Caco-2 (cell line): ENCODE measurements around the gene BASP1. TPM values are rescaled to one million over a fixed set of nuclear protein-coding genes. Genes with fewer than 3 reads are reported as not detected.
A peak's percentile ranks its signal among the peaks of the same experiment; 100 is the strongest.
"Not testable (repeated sequence)": the region's sequence is repeated elsewhere in the genome, so short reads cannot be mapped to it uniquely, and the experiment has no call there.

Experiments used
- BruUV-seq: library from RNA; stranded (reverse); fragments of 400-500 nt; replicated peaks from 2 replicates; lab custom pipeline; 2021; lab: Mats Ljungman, UMichigan
- CTCF ChIA-PET: fragments of 300-600 bp; sonication (Branson Sonifier 250); formaldehyde crosslinking; loops from one replicate; lab custom pipeline; 2022; ENCODE audit warnings: antibody characterized with exemption; lab: Charles Lee
- POLR2A ChIA-PET: fragments of 300-600 bp; sonication (Branson Sonifier 250); formaldehyde crosslinking; loops from one replicate; lab custom pipeline; 2022; ENCODE audit warnings: antibody characterized with exemption; lab: Charles Lee
- DNase-seq, 2 experiments: peaks; one replicate each; pipeline versions ENCODE4 v3.0.0 to v3.0.0-alpha.2; 2020 to 2022
- H3K27me3 ChIP-seq: replicated peaks from 2 replicates; pipeline ENCODE4 v1.6.0; 2011; ENCODE audit warnings: low read length; ENCODE audit not compliant: control insufficient read depth, insufficient read depth
- H3K36me3 ChIP-seq: 2 replicates; pipeline ENCODE4 v1.5.1; 2011; ENCODE audit warnings: low read length; ENCODE audit not compliant: control insufficient read depth, insufficient read depth
- H3K4me1 ChIP-seq: fragments of 250-450 bp; sonication (Bioruptor Pico); 2 replicates; pipeline ENCODE4 v1.5.1; 2020; ENCODE audit warnings: mild to moderate bottlenecking
- H3K4me3 ChIP-seq: 2 replicates; pipeline ENCODE4 v1.5.1; 2011; ENCODE audit warnings: low read depth, mild to moderate bottlenecking, control low read depth, low read length
- H3K9me3 ChIP-seq: fragments of 250-450 bp; sonication (Bioruptor Pico); 2 replicates; pipeline ENCODE4 v1.5.1; 2020; ENCODE audit warnings: mild to moderate bottlenecking, moderate library complexity
- H3K27ac Mint-ChIP-seq: one replicate; pipeline ENCODE4 v1.8.0; 2022; ENCODE audit warnings: mixed read lengths; ENCODE audit not compliant: unreplicated experiment
- H3K27me3 Mint-ChIP-seq: one replicate; pipeline ENCODE4 v1.8.0; 2022; ENCODE audit warnings: mixed read lengths; ENCODE audit not compliant: insufficient read depth, unreplicated experiment
- H3K36me3 Mint-ChIP-seq: one replicate; pipeline ENCODE4 v1.8.0; 2022; ENCODE audit warnings: mild to moderate bottlenecking, mixed read lengths; ENCODE audit not compliant: insufficient read depth, unreplicated experiment
- H3K4me1 Mint-ChIP-seq: one replicate; pipeline ENCODE4 v1.8.0; 2022; ENCODE audit warnings: low read depth, mixed read lengths; ENCODE audit not compliant: unreplicated experiment
- H3K4me3 Mint-ChIP-seq: one replicate; pipeline ENCODE4 v1.8.0; 2022; ENCODE audit warnings: mild to moderate bottlenecking, moderate library complexity, mixed read lengths; ENCODE audit not compliant: unreplicated experiment
- H3K9me3 Mint-ChIP-seq: one replicate; pipeline ENCODE4 v1.8.0; 2022; ENCODE audit warnings: mixed read lengths; ENCODE audit not compliant: unreplicated experiment
- intact Hi-C: fragments of 100-400 bp; cut with micrococcal nuclease; formaldehyde crosslinking; loops from one replicate; pipeline ENCODE4 v1.10.0; 2022; ENCODE audit not compliant: unreplicated experiment
- total RNA-seq: library from RNA; stranded (reverse); gene quantifications from 2 replicates; pipeline ENCODE4 v1.2.3, GENCODE V29; 2022
- TF ChIP-seq, protein P1 (sequence below), 2 experiments: fragments of 200-600 bp in 1 of 2; IDR thresholded peaks; 1 replicate in 1 of 2; 2 replicates in 1 of 2; pipeline versions ENCODE4 v1.5.1 to v1.8.0; 2011 to 2022; ENCODE audit warnings: antibody characterized with exemption in 1 of 2, control low read depth in 1 of 2, inconsistent platforms in 1 of 2, low read depth in 1 of 2, low read length in 1 of 2, mild to moderate bottlenecking in 1 of 2, moderate library complexity in 1 of 2; ENCODE audit not compliant: insufficient read depth in 1 of 2, severe bottlenecking in 1 of 2, unreplicated experiment in 1 of 2

BASP1 gene
- total RNA-seq, 1 experiment from 2014 or later = 78.1 TPM

DNA sequence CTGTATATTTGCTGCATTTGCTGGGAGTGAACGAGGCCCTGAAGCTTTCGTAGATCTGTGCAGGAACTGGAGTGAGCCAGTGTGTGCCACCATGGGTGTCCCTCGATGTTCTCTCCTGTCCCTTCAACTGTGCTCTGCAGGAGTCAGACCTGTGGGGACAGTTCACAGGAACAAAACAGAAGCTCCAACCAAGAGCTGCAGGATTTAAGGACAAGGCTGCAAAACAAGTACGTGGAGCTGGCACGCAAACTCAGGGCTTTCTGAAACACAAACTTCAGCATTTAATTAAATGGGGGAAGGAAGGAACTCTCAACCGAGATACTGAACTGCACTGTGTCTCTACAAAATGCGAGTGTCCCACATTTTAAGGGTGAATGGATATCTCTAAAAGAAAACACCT, 24.2 kb downstream of the BASP1 start:
- Mint-ChIP-seq H3K36me3 (peaks cover 50% of the 10 kb centered on the region), H3K4me3 (no peak overlapping the region), H3K9me3 (no peaks in the 10 kb centered on the region), H3K27ac (no peak overlapping the region), H3K27me3 (no peaks in the 10 kb centered on the region), H3K4me1 (peaks cover 38% of the 10 kb centered on the region)
- H3K9me3 ChIP-seq = no peaks in the 10 kb centered on the region
- CTCF ChIA-PET = no interaction called here
- no peaks in the 10 kb centered on the region for H3K27me3 ChIP-seq
- H3K36me3 ChIP-seq = no peaks in the 10 kb centered on the region
- no peak overlapping the region for H3K4me3 ChIP-seq
- TF ChIP-seq, protein P1, sequence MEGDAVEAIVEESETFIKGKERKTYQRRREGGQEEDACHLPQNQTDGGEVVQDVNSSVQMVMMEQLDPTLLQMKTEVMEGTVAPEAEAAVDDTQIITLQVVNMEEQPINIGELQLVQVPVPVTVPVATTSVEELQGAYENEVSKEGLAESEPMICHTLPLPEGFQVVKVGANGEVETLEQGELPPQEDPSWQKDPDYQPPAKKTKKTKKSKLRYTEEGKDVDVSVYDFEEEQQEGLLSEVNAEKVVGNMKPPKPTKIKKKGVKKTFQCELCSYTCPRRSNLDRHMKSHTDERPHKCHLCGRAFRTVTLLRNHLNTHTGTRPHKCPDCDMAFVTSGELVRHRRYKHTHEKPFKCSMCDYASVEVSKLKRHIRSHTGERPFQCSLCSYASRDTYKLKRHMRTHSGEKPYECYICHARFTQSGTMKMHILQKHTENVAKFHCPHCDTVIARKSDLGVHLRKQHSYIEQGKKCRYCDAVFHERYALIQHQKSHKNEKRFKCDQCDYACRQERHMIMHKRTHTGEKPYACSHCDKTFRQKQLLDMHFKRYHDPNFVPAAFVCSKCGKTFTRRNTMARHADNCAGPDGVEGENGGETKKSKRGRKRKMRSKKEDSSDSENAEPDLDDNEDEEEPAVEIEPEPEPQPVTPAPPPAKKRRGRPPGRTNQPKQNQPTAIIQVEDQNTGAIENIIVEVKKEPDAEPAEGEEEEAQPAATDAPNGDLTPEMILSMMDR (IDR thresholded peaks at IDR 0.05; ENCODE audit: insufficient read depth in 1 of 2, low read depth in 1 of 2, low read length in 1 of 2, severe bottlenecking in 1 of 2, unreplicated experiment in 1 of 2) = no peak
- intact Hi-C loops = no loop called here
- POLR2A ChIA-PET = no interaction called here
- DNase-seq = no peak
- BruUV-seq = no TSS peak
- H3K4me1 ChIP-seq = peaks cover 16% of the 10 kb centered on the region

DNA sequence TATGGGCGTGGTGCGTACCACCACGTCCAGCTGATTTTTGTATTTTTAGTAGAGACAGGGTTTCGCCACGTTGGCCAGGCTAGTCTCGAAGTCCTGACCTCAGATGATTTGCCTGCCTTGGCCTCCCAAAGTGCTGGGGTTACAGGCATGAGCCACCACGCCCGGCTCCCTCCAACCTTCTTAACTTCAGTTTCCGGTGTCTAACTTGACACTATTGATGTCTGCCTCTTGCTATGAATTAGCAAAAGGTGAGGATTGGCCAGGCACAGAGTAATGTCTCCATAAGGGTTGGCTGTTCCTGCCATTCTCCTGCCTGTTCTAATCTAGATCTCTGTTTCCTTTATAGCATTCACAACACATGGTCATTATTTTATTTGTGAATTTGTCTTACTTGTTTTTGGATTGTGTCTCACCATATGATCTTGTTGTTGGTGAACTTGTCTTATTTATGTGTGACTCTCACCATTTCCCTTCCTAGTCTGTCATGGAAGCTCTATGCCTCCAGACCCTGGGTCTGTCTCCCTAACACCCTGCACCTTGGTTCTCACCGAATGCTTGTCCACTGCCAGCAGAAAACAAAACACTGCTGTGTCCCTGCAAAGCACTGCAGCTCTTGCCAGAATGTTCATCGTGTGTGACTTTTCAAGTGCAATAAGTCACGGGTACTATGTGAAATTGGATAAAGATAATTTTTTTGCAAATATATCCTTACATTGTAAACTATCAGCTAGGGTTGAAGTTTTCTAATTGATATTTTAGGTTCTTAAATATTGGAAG, 26.0 kb downstream of the BASP1 start:
- ChIA-PET CTCF (interaction anchor here (0.6 kb wide), 1 partner anchor 207 kb away, joined by 4 read pairs; no protein-coding TSS in a partner anchor), POLR2A (no interaction called here)
- H3K27me3 Mint-ChIP-seq = no peaks in the 10 kb centered on the region
- no peak for DNase-seq
- intact Hi-C loops = no loop called here
- no peak overlapping the region for H3K4me3 ChIP-seq
- H3K4me3 Mint-ChIP-seq = no peak overlapping the region
- peaks cover 31% of the 10 kb centered on the region for H3K4me1 Mint-ChIP-seq
- H3K4me1 ChIP-seq = peaks cover 19% of the 10 kb centered on the region
- no peaks in the 10 kb centered on the region for H3K9me3 ChIP-seq
- TF ChIP-seq, protein P1 (IDR thresholded peaks at IDR 0.05; ENCODE audit: insufficient read depth in 1 of 2, low read depth in 1 of 2, low read length in 1 of 2, severe bottlenecking in 1 of 2, unreplicated experiment in 1 of 2) = no peak
- H3K36me3 Mint-ChIP-seq = peaks cover 52% of the 10 kb centered on the region
- no peaks in the 10 kb centered on the region for H3K9me3 Mint-ChIP-seq
- no TSS peak for BruUV-seq
- H3K27me3 ChIP-seq = no peaks in the 10 kb centered on the region
- H3K36me3 ChIP-seq = no peaks in the 10 kb centered on the region
- peak overlapping the region; percentile 3 for H3K27ac Mint-ChIP-seq

- POLR2A ChIA-PET = no interaction called here
- H3K4me1 Mint-ChIP-seq = peaks cover 23% of the 10 kb centered on the region
- BruUV-seq = no TSS peak
Measured at GRCh38 chr5:17249029-17249634, 31.7 kb downstream of the BASP1 start.

GRCh38 chr5:17249841-17250240, 32.4 kb downstream of the BASP1 start:
- H3K9me3 ChIP-seq, DNase-seq, H3K36me3 ChIP-seq, H3K4me3 Mint-ChIP-seq, H3K4me3 ChIP-seq, intact Hi-C loops, H3K27me3 Mint-ChIP-seq, H3K27me3 ChIP-seq, POLR2A ChIA-PET, BruUV-seq, H3K9me3 Mint-ChIP-seq: not testable (repeated sequence)
- CTCF ChIA-PET = interaction anchor here (1.3 kb wide), 1 partner anchor 56 kb away, joined by 4 read pairs; no protein-coding TSS in a partner anchor
- H3K4me1 ChIP-seq = peaks cover 23% of the 10 kb centered on the region
- peak overlapping the region; percentile 60 for H3K27ac Mint-ChIP-seq
- peaks cover 18% of the 10 kb centered on the region for H3K4me1 Mint-ChIP-seq
- peaks cover 45% of the 10 kb centered on the region for H3K36me3 Mint-ChIP-seq

More at GRCh38 chr5:17249029-17249634, 31.7 kb downstream of the BASP1 start:
- Histone ChIP-seq H3K4me3 (no peak overlapping the region), H3K9me3 (no peaks in the 10 kb centered on the region), H3K4me1 (peaks cover 23% of the 10 kb centered on the region), H3K36me3 (no peaks in the 10 kb centered on the region), H3K27me3 (no peaks in the 10 kb centered on the region)
- TF ChIP-seq, protein P1 (IDR thresholded peaks at IDR 0.05; ENCODE audit: insufficient read depth in 1 of 2, low read depth in 1 of 2, low read length in 1 of 2, severe bottlenecking in 1 of 2, unreplicated experiment in 1 of 2) = no peak
- Mint-ChIP-seq H3K27ac (peak overlapping the region; percentile 60), H3K4me3 (no peak overlapping the region), H3K36me3 (peaks cover 44% of the 10 kb centered on the region), H3K9me3 (no peaks in the 10 kb centered on the region), H3K27me3 (no peaks in the 10 kb centered on the region)
- CTCF ChIA-PET = interaction anchor here (1.3 kb wide), 1 partner anchor 57 kb away, joined by 4 read pairs; no protein-coding TSS in a partner anchor
- intact Hi-C loops = no loop called here
- peak; percentile 66 to 70 for DNase-seq
